Mesendoderm (in vitro differentiated cells): ENCODE data around the gene FAM168A.

ENCODE experiments used
- DNase-seq: peaks from one replicate; pipeline ENCODE4 v3.0.0; 2013
- H2AK5ac ChIP-seq: 2 replicates; pipeline ENCODE4 v1.6.1; 2013; ENCODE audit warnings: low read length, inconsistent platforms
- H2BK120ac ChIP-seq: 2 replicates; pipeline ENCODE4 v1.6.1; 2013; ENCODE audit warnings: low read depth, mild to moderate bottlenecking, low read length, moderate library complexity, mixed read lengths
- H2BK15ac ChIP-seq: replicated peaks from 2 replicates; pipeline ENCODE4 v1.6.1; 2013; ENCODE audit warnings: low read depth, mild to moderate bottlenecking, moderate library complexity
- H2BK5ac ChIP-seq: 2 replicates; pipeline ENCODE4 v1.6.1; 2013; ENCODE audit warnings: low read length, inconsistent platforms
- H3K18ac ChIP-seq: 2 replicates; pipeline ENCODE4 v1.6.1; 2013; ENCODE audit warnings: mild to moderate bottlenecking, low read length, mixed read lengths
- H3K23ac ChIP-seq: one replicate; pipeline ENCODE4 v1.6.1; 2013; ENCODE audit warnings: low read length
- H3K27ac ChIP-seq: 2 replicates; pipeline ENCODE4 v1.5.1; 2013; ENCODE audit warnings: low read depth, mild to moderate bottlenecking, inconsistent platforms, low read length, moderate library complexity
- H3K27me3 ChIP-seq: 2 replicates; pipeline ENCODE4 v1.6.1; 2013; ENCODE audit warnings: low read length, control low read depth, mild to moderate bottlenecking, inconsistent platforms; ENCODE audit not compliant: insufficient read depth, poor library complexity
- H3K36me3 ChIP-seq: 2 replicates; pipeline ENCODE4 v1.6.1; 2013; ENCODE audit warnings: low read length, inconsistent platforms; ENCODE audit not compliant: control insufficient read depth, insufficient read depth
- H3K4ac ChIP-seq: one replicate; pipeline ENCODE4 v1.6.1; 2013; ENCODE audit warnings: low read depth, mild to moderate bottlenecking, low read length, moderate library complexity
- H3K4me1 ChIP-seq: 2 replicates; pipeline ENCODE4 v1.6.1; 2013; ENCODE audit warnings: low read depth, low read length, inconsistent platforms; ENCODE audit not compliant: control insufficient read depth
- H3K4me2 ChIP-seq: 2 replicates; pipeline ENCODE4 v1.6.1; 2013; ENCODE audit warnings: low read length
- H3K4me3 ChIP-seq: 2 replicates; pipeline ENCODE4 v1.5.1; 2013; ENCODE audit warnings: mild to moderate bottlenecking, low read length
- H3K56ac ChIP-seq: one replicate; pipeline ENCODE4 v1.6.1; 2013; ENCODE audit warnings: low read length
- H3K79me1 ChIP-seq: 2 replicates; pipeline ENCODE4 v1.6.1; 2013; ENCODE audit warnings: low read length, inconsistent platforms
- H3K79me2 ChIP-seq: 2 replicates; pipeline ENCODE4 v1.6.1; 2013; ENCODE audit warnings: mild to moderate bottlenecking, low read length; ENCODE audit not compliant: control insufficient read depth, insufficient read depth
- H3K9ac ChIP-seq: 2 replicates; pipeline ENCODE4 v1.6.1; 2013; ENCODE audit warnings: low read length, inconsistent platforms
- H4K5ac ChIP-seq: one replicate; pipeline ENCODE4 v1.6.1; 2013; ENCODE audit warnings: low read length
- H4K8ac ChIP-seq: one replicate; pipeline ENCODE4 v1.6.1; 2013; ENCODE audit warnings: low read depth, mild to moderate bottlenecking, control low read depth, low read length, moderate library complexity
- WGBS: extraction: QIAGEN DNeasy Blood & Tissue Kit; methylation state at CpG from one replicate; pipeline ENCODE4 v1.1.7; 2013; ENCODE audit warnings: low lambda C conversion rate, missing lambda C conversion rate; ENCODE audit not compliant: insufficient coverage; ENCODE audit errors: extremely low coverage; 5-methylcytosine and 5-hydroxymethylcytosine counted together

The FAM168A gene

GRCh38 chr11:73387594-73388264, 210.2 kb downstream of the FAM168A start:
- Histone ChIP-seq H3K4me1 (no peaks in the 10 kb centered on the region), H3K79me2 (peaks cover 2% of the 10 kb centered on the region), H3K23ac (peak overlapping the region; percentile 24), H2BK120ac (no peak overlapping the region), H3K4me3 (no peak overlapping the region), H3K56ac (no peak overlapping the region), H3K4me2 (no peak overlapping the region), H3K27me3 (no peaks in the 10 kb centered on the region), H2BK15ac (no peak overlapping the region), H4K5ac (no peak overlapping the region), H3K36me3 (no peaks in the 10 kb centered on the region), H2AK5ac (no peak overlapping the region), H3K18ac (no peak overlapping the region), H3K27ac (no peak overlapping the region), H3K79me1 (peaks cover 6% of the 10 kb centered on the region), H3K9ac (no peak overlapping the region), H4K8ac (no peak overlapping the region), H3K4ac (no peak overlapping the region), H2BK5ac (no peak overlapping the region)
- WGBS, result no CpG with 5 or more reads among the region's 21 CpGs
- DNase-seq, result peak; percentile 33

DNA sequence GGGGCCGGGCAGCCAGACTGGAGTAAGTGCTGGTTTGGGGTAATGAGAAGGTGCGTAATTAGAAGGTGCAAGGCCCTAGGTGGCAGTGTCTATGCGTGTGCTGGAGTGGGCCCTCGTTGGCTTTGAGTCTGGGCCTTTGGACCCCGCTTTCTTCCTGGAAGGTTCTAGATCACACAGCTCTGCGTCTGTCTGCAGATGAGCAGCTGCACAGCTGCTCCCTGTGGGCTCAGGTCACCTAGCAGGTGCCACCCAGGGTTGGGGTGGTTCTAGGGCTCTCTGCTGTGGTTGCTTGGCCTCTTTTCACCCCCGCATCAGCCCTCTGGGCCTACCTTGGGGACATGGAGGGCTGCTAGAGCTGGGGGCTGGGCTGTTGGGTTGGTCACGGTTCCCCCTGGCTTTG, 211.4 kb downstream of the FAM168A start:
- Histone ChIP-seq H3K27me3 (no peaks in the 10 kb centered on the region), H3K18ac (no peak overlapping the region), H3K4me1 (no peaks in the 10 kb centered on the region), H2BK120ac (no peak overlapping the region), H3K27ac (no peak overlapping the region), H3K36me3 (no peaks in the 10 kb centered on the region), H3K9ac (no peak overlapping the region), H3K79me1 (peaks cover 10% of the 10 kb centered on the region), H2AK5ac (no peak overlapping the region), H4K5ac (no peak overlapping the region), H3K23ac (no peak overlapping the region), H2BK5ac (no peak overlapping the region), H3K79me2 (peaks cover 2% of the 10 kb centered on the region), H4K8ac (no peak overlapping the region), H3K56ac (no peak overlapping the region), H2BK15ac (no peak overlapping the region), H3K4me3 (no peak overlapping the region), H3K4ac (no peak overlapping the region), H3K4me2 (no peak overlapping the region)
- no peak for DNase-seq
- WGBS, result no CpG with 5 or more reads among the region's 8 CpGs

DNA sequence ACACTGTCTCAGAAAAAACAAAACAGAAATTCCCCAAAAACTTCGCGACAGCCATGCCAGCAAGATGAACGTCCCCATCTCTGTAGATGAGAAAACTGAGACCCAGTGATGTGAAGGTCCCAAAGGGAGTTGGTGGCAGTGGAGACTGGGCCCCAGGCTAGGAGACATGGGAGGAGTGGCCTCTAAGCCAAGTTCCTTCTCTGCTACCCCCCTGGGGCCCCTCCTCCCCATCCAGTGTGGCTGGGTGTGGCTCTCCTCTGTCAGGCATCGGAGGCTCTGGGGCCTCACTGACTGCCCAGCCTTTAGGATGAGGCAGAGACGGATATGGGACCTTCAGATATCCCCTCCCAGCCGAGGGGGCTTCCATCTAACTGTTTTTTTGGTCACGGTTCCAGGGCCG, 211.9 kb downstream of the FAM168A start:
- no peaks in the 10 kb centered on the region for H3K4me1 ChIP-seq
- WGBS, result no CpG with 5 or more reads among the region's 8 CpGs
- no peak overlapping the region for H2BK120ac ChIP-seq
- H3K36me3 ChIP-seq, result no peaks in the 10 kb centered on the region
- no peak overlapping the region for H2BK5ac ChIP-seq
- no peaks in the 10 kb centered on the region for H3K27me3 ChIP-seq
- H3K9ac ChIP-seq, result no peak overlapping the region
- no peak overlapping the region for H3K23ac ChIP-seq
- H2AK5ac ChIP-seq, result no peak overlapping the region
- no peak overlapping the region for H2BK15ac ChIP-seq
- peaks cover 10% of the 10 kb centered on the region for H3K79me1 ChIP-seq
- peaks cover 2% of the 10 kb centered on the region for H3K79me2 ChIP-seq
- H3K4me2 ChIP-seq, result no peak overlapping the region
- no peak overlapping the region for H4K5ac ChIP-seq
- no peak overlapping the region for H3K18ac ChIP-seq
- no peak for DNase-seq
- no peak overlapping the region for H3K56ac ChIP-seq
- H4K8ac ChIP-seq, result no peak overlapping the region
- H3K4me3 ChIP-seq, result no peak overlapping the region
- no peak overlapping the region for H3K27ac ChIP-seq
- H3K4ac ChIP-seq, result no peak overlapping the region

GRCh38 chr11:73384872-73385689, 212.8 kb downstream of the FAM168A start:
- no peak for DNase-seq
- no peak overlapping the region for H3K27ac ChIP-seq
- no CpG with 5 or more reads among the region's 21 CpGs for WGBS

GRCh38 chr11:73384531-73384871, 213.4 kb downstream of the FAM168A start:
- H3K4me1 ChIP-seq, result no peaks in the 10 kb centered on the region
- H2BK15ac ChIP-seq, result no peak overlapping the region
- H3K9ac ChIP-seq, result no peak overlapping the region
- H2BK120ac ChIP-seq, result no peak overlapping the region
- no peak overlapping the region for H3K4me2 ChIP-seq
- no peak overlapping the region for H3K18ac ChIP-seq
- H4K5ac ChIP-seq, result no peak overlapping the region
- H2BK5ac ChIP-seq, result no peak overlapping the region
- DNase-seq, result no peak
- no peak overlapping the region for H3K23ac ChIP-seq
- H3K4me3 ChIP-seq, result no peak overlapping the region
- no peaks in the 10 kb centered on the region for H3K27me3 ChIP-seq
- H3K79me1 ChIP-seq, result peaks cover 20% of the 10 kb centered on the region
- H3K79me2 ChIP-seq, result peaks cover 4% of the 10 kb centered on the region
- no peak overlapping the region for H3K27ac ChIP-seq
- WGBS, result no CpG with 5 or more reads among the region's 4 CpGs
- H3K56ac ChIP-seq, result no peak overlapping the region
- H3K4ac ChIP-seq, result no peak overlapping the region
- H3K36me3 ChIP-seq, result no peaks in the 10 kb centered on the region
- no peak overlapping the region for H4K8ac ChIP-seq
- H2AK5ac ChIP-seq, result no peak overlapping the region

More at GRCh38 chr11:73384872-73385689, 212.8 kb downstream of the FAM168A start:
- H3K9ac ChIP-seq, result no peak overlapping the region
- H2BK120ac ChIP-seq, result no peak overlapping the region
- no peak overlapping the region for H2BK5ac ChIP-seq
- no peaks in the 10 kb centered on the region for H3K27me3 ChIP-seq
- H3K4me3 ChIP-seq, result no peak overlapping the region
- no peak overlapping the region for H3K4ac ChIP-seq
- H3K23ac ChIP-seq, result no peak overlapping the region
- H3K4me2 ChIP-seq, result no peak overlapping the region
- no peak overlapping the region for H2AK5ac ChIP-seq
- H2BK15ac ChIP-seq, result no peak overlapping the region
- no peak overlapping the region for H4K8ac ChIP-seq
- H3K79me1 ChIP-seq, result peaks cover 16% of the 10 kb centered on the region
- no peaks in the 10 kb centered on the region for H3K36me3 ChIP-seq
- H4K5ac ChIP-seq, result no peak overlapping the region
- no peak overlapping the region for H3K18ac ChIP-seq
- no peak overlapping the region for H3K56ac ChIP-seq
- H3K4me1 ChIP-seq, result no peaks in the 10 kb centered on the region
- H3K79me2 ChIP-seq, result peaks cover 2% of the 10 kb centered on the region
